SJCRH30 (cell line): Measurements from ENCODE around the gene DPYSL4. TPM values are rescaled to one million over a fixed set of nuclear protein-coding genes. Genes with fewer than 3 reads are reported as not detected.

Experiments
- DNase-seq, 2 experiments: peaks; one replicate each; pipeline ENCODE4 v3.0.0-alpha.2; 2015 to 2020
- H3K27ac ChIP-seq: fragments of 250-450 bp; sonication (Bioruptor Pico); 2 replicates; pipeline ENCODE4 v1.5.1; 2020; ENCODE audit warnings: mild to moderate bottlenecking, moderate library complexity
- H3K27me3 ChIP-seq: fragments of 250-450 bp; sonication (Bioruptor Pico); 2 replicates; pipeline ENCODE4 v1.5.1; 2020; ENCODE audit warnings: mild to moderate bottlenecking, moderate library complexity
- H3K36me3 ChIP-seq: fragments of 250-450 bp; sonication (Bioruptor Pico); 2 replicates; pipeline ENCODE4 v1.5.1; 2020; ENCODE audit warnings: mild to moderate bottlenecking, moderate library complexity
- H3K4me1 ChIP-seq: fragments of 250-450 bp; sonication (Bioruptor Pico); 2 replicates; pipeline ENCODE4 v1.5.1; 2020; ENCODE audit warnings: mild to moderate bottlenecking, moderate library complexity
- H3K4me3 ChIP-seq: fragments of 250-450 bp; sonication (Bioruptor Pico); 2 replicates; pipeline ENCODE4 v1.5.1; 2020; ENCODE audit warnings: mild to moderate bottlenecking, moderate library complexity
- H3K9me3 ChIP-seq: fragments of 250-450 bp; sonication (Bioruptor Pico); replicated peaks from 2 replicates; pipeline ENCODE4 v1.5.1; 2020; ENCODE audit warnings: mild to moderate bottlenecking, moderate library complexity
- total RNA-seq: library from RNA; depleted of rRNA; stranded (reverse); fragments of >200 nt; shearing (Covaris generic); gene quantifications from 2 replicates; pipeline ENCODE4 v1.2.3, GENCODE V29; 2014

DPYSL4 gene
- total RNA-seq, 1 experiment from 2014 or later = not detected

- Histone ChIP-seq H3K36me3 (no peaks in the 10 kb centered on the region), H3K9me3 (no peaks in the 10 kb centered on the region), H3K27me3 (no peaks in the 10 kb centered on the region), H3K4me3 (no peak overlapping the region), H3K4me1 (no peaks in the 10 kb centered on the region), H3K27ac (no peak overlapping the region)
- no peak for DNase-seq
These were observed 40.5 kb upstream of the DPYSL4 start for GRCh38 chr10:132146271-132146671.

GRCh38 chr10:132146941-132147915 is 39.5 kb upstream of the DPYSL4 start:
- Histone ChIP-seq H3K27me3 (no peaks in the 10 kb centered on the region), H3K4me3 (no peak overlapping the region), H3K4me1 (no peaks in the 10 kb centered on the region), H3K9me3 (no peaks in the 10 kb centered on the region), H3K27ac (no peak overlapping the region), H3K36me3 (no peaks in the 10 kb centered on the region)
- no peak for DNase-seq

GRCh38 chr10:132148261-132149251 is 38.2 kb upstream of the DPYSL4 start:
- no peaks in the 10 kb centered on the region for H3K27me3 ChIP-seq
- H3K4me3 ChIP-seq = no peak overlapping the region
- no peak for DNase-seq
- no peaks in the 10 kb centered on the region for H3K4me1 ChIP-seq
- no peak overlapping the region for H3K27ac ChIP-seq
- no peaks in the 10 kb centered on the region for H3K36me3 ChIP-seq
- H3K9me3 ChIP-seq = no peaks in the 10 kb centered on the region

DNA sequence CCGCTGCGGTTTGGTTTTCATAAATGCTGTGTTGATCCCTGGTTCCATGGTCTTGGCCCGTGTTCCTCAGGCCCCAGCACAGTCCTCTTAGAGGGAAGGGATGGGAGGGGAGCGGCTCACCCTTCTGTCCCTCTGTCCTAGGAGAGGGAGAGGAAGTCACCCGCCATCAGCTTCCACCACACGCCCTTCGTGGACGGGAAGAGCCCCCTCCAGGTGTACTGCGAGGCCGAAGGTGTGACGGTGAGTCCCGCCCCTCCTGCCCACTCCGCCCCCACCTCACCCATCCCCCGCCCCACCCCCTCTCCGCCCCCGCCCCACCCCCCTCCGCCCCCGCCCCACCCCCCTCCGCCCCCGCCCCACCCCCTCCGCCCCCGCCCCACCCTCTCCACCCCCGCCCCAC is 37.5 kb upstream of the DPYSL4 start:
- Histone ChIP-seq H3K4me1 (no peaks in the 10 kb centered on the region), H3K4me3 (no peak overlapping the region), H3K9me3 (no peaks in the 10 kb centered on the region), H3K36me3 (no peaks in the 10 kb centered on the region), H3K27ac (no peak overlapping the region), H3K27me3 (no peaks in the 10 kb centered on the region)
- DNase-seq = no peak

DNA sequence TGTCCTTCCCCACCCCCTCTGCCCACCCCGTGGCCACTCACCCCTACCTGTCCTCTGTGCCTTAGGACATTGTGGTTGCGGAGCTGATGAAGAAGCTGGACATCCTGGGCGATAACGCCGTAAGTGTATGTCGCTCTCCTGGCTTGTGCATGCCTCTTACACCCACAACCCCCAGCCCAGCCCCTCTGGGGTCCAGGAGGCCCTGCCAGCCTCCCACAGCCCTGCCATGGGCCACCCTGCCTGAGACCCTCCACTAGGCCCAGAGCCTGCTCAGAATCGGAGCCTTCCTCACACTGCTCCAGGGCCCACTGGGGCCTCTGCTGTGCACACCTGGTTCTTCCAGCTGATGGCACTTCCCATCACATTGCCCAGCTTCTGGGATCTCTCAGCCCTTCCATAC is 36.8 kb upstream of the DPYSL4 start:
- DNase-seq = no peak
- Histone ChIP-seq H3K27me3 (no peaks in the 10 kb centered on the region), H3K4me1 (no peaks in the 10 kb centered on the region), H3K27ac (no peak overlapping the region), H3K9me3 (no peaks in the 10 kb centered on the region), H3K4me3 (no peak overlapping the region), H3K36me3 (no peaks in the 10 kb centered on the region)

GRCh38 chr10:132150777-132151176 is 36.0 kb upstream of the DPYSL4 start:
- H3K27me3 ChIP-seq = no peaks in the 10 kb centered on the region
- no peak overlapping the region for H3K27ac ChIP-seq
- H3K36me3 ChIP-seq = no peaks in the 10 kb centered on the region
- no peak for DNase-seq
- no peaks in the 10 kb centered on the region for H3K9me3 ChIP-seq
- H3K4me1 ChIP-seq = no peaks in the 10 kb centered on the region
- H3K4me3 ChIP-seq = no peak overlapping the region

GRCh38 chr10:132151286-132151950 is 35.3 kb upstream of the DPYSL4 start:
- Histone ChIP-seq H3K27me3 (no peaks in the 10 kb centered on the region), H3K9me3 (no peaks in the 10 kb centered on the region), H3K36me3 (no peaks in the 10 kb centered on the region), H3K4me1 (no peaks in the 10 kb centered on the region), H3K27ac (no peak overlapping the region), H3K4me3 (no peak overlapping the region)
- DNase-seq = no peak

DNA sequence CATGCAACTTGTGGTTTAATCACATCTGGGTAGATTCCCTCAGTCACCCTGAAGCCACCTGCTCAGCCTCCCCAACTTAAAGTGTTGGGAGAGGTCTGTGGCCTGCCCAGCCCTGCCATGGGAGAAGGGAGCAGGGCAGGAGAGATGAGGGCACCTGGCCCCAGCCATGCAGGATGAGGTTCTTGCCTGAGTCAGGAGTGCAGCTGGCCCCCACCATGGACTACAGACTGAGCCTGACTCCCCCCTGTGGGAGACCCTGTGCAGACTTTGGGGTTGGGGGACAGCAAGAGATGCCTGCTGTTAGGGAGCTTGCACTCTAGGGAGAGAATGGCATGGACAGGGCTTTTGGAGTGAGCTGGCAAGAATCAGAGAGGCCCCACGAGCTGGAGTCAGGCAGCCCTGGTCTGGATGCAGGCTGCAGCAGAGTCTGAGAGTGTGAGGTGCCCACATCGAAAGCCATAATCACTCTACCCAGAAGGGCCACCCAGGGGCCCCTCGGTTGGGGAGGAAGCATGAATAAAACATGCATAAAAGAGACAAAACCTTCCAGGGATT is 34.7 kb upstream of the DPYSL4 start:
- Histone ChIP-seq H3K9me3 (no peaks in the 10 kb centered on the region), H3K4me3 (no peak overlapping the region), H3K4me1 (no peaks in the 10 kb centered on the region), H3K36me3 (no peaks in the 10 kb centered on the region), H3K27ac (no peak overlapping the region), H3K27me3 (no peaks in the 10 kb centered on the region)
- no peak for DNase-seq

GRCh38 chr10:132152896-132153580 is 33.7 kb upstream of the DPYSL4 start:
- no peak for DNase-seq
- Histone ChIP-seq H3K36me3 (no peaks in the 10 kb centered on the region), H3K27me3 (no peaks in the 10 kb centered on the region), H3K4me3 (no peak overlapping the region), H3K4me1 (no peaks in the 10 kb centered on the region), H3K9me3 (no peaks in the 10 kb centered on the region), H3K27ac (no peak overlapping the region)

GRCh38 chr10:132153616-132154217 is 33.0 kb upstream of the DPYSL4 start:
- H3K4me1 ChIP-seq = no peaks in the 10 kb centered on the region
- no peaks in the 10 kb centered on the region for H3K9me3 ChIP-seq
- H3K27ac ChIP-seq = no peak overlapping the region
- DNase-seq = no peak
- H3K27me3 ChIP-seq = no peaks in the 10 kb centered on the region
- H3K36me3 ChIP-seq = no peaks in the 10 kb centered on the region
- H3K4me3 ChIP-seq = no peak overlapping the region

DNA sequence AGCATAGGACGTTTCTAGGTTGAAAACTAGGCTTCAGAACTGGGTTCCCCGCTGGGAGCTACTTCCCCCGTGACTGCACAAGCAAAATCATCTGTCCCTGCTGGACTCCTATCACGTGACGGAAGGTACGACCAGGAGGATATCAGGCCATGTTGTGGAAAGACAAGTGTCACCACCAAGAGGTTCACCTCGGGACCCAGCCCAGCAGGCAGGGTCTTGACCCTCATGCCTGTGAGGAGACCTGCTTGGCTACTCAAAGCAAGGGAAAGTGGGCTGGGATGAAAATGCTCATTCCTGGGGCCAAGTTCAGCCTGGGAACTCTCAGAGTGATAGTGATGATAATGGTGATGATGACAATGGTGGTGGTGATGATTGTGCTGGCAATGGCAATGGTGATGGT is 32.3 kb upstream of the DPYSL4 start:
- no peak overlapping the region for H3K27ac ChIP-seq
- H3K4me1 ChIP-seq = no peaks in the 10 kb centered on the region
- H3K4me3 ChIP-seq = no peak overlapping the region
- no peaks in the 10 kb centered on the region for H3K36me3 ChIP-seq
- no peaks in the 10 kb centered on the region for H3K9me3 ChIP-seq
- no peak for DNase-seq
- H3K27me3 ChIP-seq = no peaks in the 10 kb centered on the region

- Histone ChIP-seq H3K36me3 (no peaks in the 10 kb centered on the region), H3K4me1 (no peaks in the 10 kb centered on the region), H3K4me3 (no peak overlapping the region), H3K27me3 (no peaks in the 10 kb centered on the region), H3K27ac (no peak overlapping the region), H3K9me3 (no peaks in the 10 kb centered on the region)
- no peak for DNase-seq
These were observed 31.8 kb upstream of the DPYSL4 start for GRCh38 chr10:132154931-132155330.

DNA sequence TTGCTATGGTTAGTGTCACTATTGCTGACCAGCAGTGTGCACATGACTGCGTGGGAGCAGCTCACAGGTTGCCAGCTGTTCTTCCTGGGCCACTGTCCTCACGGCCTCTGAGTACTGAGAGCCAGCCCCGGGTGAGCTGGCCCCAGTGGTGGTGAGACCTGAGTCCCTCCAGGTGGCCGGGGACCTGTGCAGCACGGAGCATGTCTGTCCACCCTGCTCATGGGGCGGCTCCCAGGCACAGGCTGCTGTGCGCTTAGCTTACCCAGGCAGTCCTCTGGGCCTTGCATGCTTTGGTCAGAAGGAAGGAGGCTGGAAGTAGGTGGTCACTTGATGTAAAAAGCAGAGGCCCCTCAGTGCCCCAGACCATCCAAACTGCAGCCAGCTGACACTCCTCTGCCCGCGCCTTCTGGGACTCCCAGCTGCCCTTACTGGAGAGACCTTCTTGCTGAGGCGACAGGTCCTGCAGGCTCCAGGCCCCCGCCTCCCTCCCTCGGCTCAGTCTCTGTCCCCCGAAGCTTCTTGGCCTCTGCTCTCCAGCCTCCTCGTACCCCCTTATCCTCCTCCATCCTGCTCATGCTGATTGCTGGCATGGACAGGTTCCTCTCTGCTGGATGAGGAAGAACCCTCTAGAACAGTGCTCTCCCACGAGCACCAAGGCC is 30.9 kb upstream of the DPYSL4 start:
- no peak for DNase-seq
- no peaks in the 10 kb centered on the region for H3K4me1 ChIP-seq
- H3K36me3 ChIP-seq = no peaks in the 10 kb centered on the region
- no peaks in the 10 kb centered on the region for H3K9me3 ChIP-seq
- H3K4me3 ChIP-seq = no peak overlapping the region
- no peak overlapping the region for H3K27ac ChIP-seq
- no peaks in the 10 kb centered on the region for H3K27me3 ChIP-seq
